Measurements from ENCODE around the gene CLIC5. TPM values are rescaled to one million over a fixed set of nuclear protein-coding genes. Genes with fewer than 3 reads are reported as not detected.

Gene CLIC5
- total RNA-seq, 1 experiment from 2014 or later: 0.05 TPM

DNA sequence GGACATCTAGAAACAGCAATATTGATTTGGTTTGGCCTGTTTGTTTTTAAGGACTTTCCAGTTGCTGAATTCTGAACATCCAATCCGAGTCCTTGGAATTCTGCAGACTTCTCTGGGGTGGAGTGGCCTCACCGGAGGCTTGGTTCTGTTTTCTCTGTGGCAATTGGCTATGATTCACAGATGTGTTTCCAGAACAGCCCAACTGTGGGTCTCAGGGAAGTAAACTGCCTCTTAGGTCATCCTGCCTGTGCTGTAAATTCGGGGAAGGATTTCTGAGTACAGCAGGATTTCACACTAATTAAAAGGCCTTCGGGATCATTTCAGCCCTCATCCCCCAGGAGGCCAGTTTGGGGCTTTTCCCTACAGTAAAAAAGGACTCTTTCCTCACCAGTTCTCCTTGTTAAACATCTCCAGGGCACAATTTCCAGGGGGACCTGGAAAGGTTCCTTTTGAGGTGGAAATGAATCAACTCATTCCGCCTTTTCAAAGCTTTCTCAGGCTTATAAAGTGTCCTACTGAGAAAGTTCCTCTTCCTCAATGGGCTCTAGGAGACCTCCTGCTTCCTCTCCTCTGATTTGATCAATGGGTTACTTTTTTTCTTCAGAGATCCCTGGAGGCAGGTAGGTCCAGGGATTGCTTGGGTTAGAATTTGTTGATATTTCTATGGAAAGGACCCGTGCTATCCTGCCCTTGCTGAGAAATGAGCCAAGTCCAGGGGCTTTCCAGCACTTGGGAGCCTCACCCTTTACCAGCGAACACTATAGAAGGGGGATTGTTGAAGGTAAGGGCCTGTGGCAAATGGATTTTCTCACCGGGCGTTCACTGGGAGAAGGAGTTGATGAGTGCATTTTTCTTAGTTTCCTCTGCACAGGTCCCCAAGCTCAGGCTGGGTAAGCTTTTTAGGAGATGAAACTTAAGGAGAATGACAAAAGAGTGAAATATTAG lies 114.6 kb downstream of the CLIC5 start:
- H3K36me3 ChIP-seq (ENCODE audit: control insufficient read depth, insufficient read depth, low read length): no peaks in the 10 kb centered on the region
- in situ Hi-C loops (cut with HindIII; ENCODE audit: low pct_unique_long_range_greater_than_20kb, low sequenced_read_pairs): no loop called here

DNA sequence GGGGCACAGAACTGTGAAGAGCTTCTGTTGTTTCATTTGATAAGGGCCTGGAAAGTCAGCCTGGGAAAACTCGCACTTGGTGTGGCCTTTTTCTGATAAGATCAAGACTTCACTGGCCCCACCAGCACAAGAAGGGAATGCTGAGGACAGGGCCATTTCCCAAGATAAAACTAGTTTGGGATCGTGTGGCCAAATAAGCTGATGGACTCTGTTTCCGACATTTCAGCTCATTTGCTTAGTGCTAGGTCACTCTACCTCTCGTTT lies 116.0 kb downstream of the CLIC5 start:
- intact Hi-C loops (cut with micrococcal nuclease; ENCODE audit: unreplicated experiment): no loop called here
- no peak for TF ChIP-seq POLR2AphosphoS5 (IDR thresholded peaks at IDR 0.05; ENCODE audit: low read depth, low read length)
- no peak for TF ChIP-seq SIN3A (IDR thresholded peaks at IDR 0.05; ENCODE audit: borderline replicate concordance, insufficient read depth, low read depth, low read length)
- TF ChIP-seq TCF7L2 (IDR thresholded peaks at IDR 0.05; ENCODE audit: low read depth, low read length): no peak
- TF ChIP-seq, protein P1, sequence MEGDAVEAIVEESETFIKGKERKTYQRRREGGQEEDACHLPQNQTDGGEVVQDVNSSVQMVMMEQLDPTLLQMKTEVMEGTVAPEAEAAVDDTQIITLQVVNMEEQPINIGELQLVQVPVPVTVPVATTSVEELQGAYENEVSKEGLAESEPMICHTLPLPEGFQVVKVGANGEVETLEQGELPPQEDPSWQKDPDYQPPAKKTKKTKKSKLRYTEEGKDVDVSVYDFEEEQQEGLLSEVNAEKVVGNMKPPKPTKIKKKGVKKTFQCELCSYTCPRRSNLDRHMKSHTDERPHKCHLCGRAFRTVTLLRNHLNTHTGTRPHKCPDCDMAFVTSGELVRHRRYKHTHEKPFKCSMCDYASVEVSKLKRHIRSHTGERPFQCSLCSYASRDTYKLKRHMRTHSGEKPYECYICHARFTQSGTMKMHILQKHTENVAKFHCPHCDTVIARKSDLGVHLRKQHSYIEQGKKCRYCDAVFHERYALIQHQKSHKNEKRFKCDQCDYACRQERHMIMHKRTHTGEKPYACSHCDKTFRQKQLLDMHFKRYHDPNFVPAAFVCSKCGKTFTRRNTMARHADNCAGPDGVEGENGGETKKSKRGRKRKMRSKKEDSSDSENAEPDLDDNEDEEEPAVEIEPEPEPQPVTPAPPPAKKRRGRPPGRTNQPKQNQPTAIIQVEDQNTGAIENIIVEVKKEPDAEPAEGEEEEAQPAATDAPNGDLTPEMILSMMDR (IDR thresholded peaks at IDR 0.05): no peak
- TF ChIP-seq, protein P2, sequence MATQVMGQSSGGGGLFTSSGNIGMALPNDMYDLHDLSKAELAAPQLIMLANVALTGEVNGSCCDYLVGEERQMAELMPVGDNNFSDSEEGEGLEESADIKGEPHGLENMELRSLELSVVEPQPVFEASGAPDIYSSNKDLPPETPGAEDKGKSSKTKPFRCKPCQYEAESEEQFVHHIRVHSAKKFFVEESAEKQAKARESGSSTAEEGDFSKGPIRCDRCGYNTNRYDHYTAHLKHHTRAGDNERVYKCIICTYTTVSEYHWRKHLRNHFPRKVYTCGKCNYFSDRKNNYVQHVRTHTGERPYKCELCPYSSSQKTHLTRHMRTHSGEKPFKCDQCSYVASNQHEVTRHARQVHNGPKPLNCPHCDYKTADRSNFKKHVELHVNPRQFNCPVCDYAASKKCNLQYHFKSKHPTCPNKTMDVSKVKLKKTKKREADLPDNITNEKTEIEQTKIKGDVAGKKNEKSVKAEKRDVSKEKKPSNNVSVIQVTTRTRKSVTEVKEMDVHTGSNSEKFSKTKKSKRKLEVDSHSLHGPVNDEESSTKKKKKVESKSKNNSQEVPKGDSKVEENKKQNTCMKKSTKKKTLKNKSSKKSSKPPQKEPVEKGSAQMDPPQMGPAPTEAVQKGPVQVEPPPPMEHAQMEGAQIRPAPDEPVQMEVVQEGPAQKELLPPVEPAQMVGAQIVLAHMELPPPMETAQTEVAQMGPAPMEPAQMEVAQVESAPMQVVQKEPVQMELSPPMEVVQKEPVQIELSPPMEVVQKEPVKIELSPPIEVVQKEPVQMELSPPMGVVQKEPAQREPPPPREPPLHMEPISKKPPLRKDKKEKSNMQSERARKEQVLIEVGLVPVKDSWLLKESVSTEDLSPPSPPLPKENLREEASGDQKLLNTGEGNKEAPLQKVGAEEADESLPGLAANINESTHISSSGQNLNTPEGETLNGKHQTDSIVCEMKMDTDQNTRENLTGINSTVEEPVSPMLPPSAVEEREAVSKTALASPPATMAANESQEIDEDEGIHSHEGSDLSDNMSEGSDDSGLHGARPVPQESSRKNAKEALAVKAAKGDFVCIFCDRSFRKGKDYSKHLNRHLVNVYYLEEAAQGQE (IDR thresholded peaks at IDR 0.05; ENCODE audit: insufficient read depth in 1 of 2, low read depth in 2 of 2, low read length in 1 of 2): no peak
- Histone ChIP-seq H3K9me3 (ENCODE audit: control insufficient read depth, insufficient read depth, low read depth, low read length) (no peaks in the 10 kb centered on the region), H3K4me3 (ENCODE audit: low read depth in 2 of 2, low read length in 2 of 2) (no peak overlapping the region), H3K4me1 (ENCODE audit: control insufficient read depth, insufficient read depth, low read length) (no peaks in the 10 kb centered on the region), H3K36me3 (ENCODE audit: control insufficient read depth, insufficient read depth, low read length) (no peaks in the 10 kb centered on the region), H3K27ac (ENCODE audit: low read length) (no peak overlapping the region), H3K27me3 (ENCODE audit: control insufficient read depth, insufficient read depth, low read length) (no peaks in the 10 kb centered on the region; the same call in 1 of the 2 replicates)
- in situ Hi-C loops (cut with HindIII; ENCODE audit: low pct_unique_long_range_greater_than_20kb, low sequenced_read_pairs): no loop called here
- ChIA-PET CTCF (no interaction called here), POLR2A (no interaction called here)
- no TSS peak for BruUV-seq (replicated peaks)
- DNase-seq (ENCODE audit: low read depth, low spot score) (no peak), ATAC-seq (no peak)

More for the DNA sequence above, 114.6 kb downstream of the CLIC5 start:
- ChIA-PET POLR2A (no interaction called here), CTCF (no interaction called here)
- ATAC-seq (no peak), DNase-seq (ENCODE audit: low read depth, low spot score) (no peak)
- no peaks in the 10 kb centered on the region; the same call in 1 of the 2 replicates for H3K27me3 ChIP-seq (ENCODE audit: control insufficient read depth, insufficient read depth, low read length)
- H3K4me1 ChIP-seq (ENCODE audit: control insufficient read depth, insufficient read depth, low read length): no peaks in the 10 kb centered on the region
- H3K27ac ChIP-seq (ENCODE audit: low read length): no peak overlapping the region
- intact Hi-C loops (cut with micrococcal nuclease; ENCODE audit: unreplicated experiment): no loop called here
- H3K9me3 ChIP-seq (ENCODE audit: control insufficient read depth, insufficient read depth, low read depth, low read length): no peaks in the 10 kb centered on the region
- TF ChIP-seq, protein P1 (IDR thresholded peaks at IDR 0.05): no peak
- TF ChIP-seq SIN3A (IDR thresholded peaks at IDR 0.05; ENCODE audit: borderline replicate concordance, insufficient read depth, low read depth, low read length): no peak
- no peak for TF ChIP-seq TCF7L2 (IDR thresholded peaks at IDR 0.05; ENCODE audit: low read depth, low read length)
- TF ChIP-seq POLR2AphosphoS5 (IDR thresholded peaks at IDR 0.05; ENCODE audit: low read depth, low read length): no peak
- TF ChIP-seq, protein P2 (IDR thresholded peaks at IDR 0.05; ENCODE audit: insufficient read depth in 1 of 2, low read depth in 2 of 2, low read length in 1 of 2): no peak
- H3K4me3 ChIP-seq (ENCODE audit: low read depth in 2 of 2, low read length in 2 of 2): no peak overlapping the region
- no TSS peak for BruUV-seq (replicated peaks)

Data from Panc1 (cell line).